Measurements from ENCODE around the gene PTPRU.

GRCh38 chr1:29236712-29237128 is 398 bp downstream of the PTPRU start:
- TF ChIP-seq CTCF (IDR thresholded peaks at IDR 0.05; ENCODE audit: low read length) (no peak), EZH2 (optimal IDR thresholded peaks at IDR 0.05; ENCODE audit: low read depth, low read length) (no peak), EZH2phosphoT487 (IDR thresholded peaks at IDR 0.05; ENCODE audit: low read length) (0 out of 2 replicates have a peak, but pooled peaks have one; percentile 83)
